ENCODE data around the gene SERPINE1.

DNA sequence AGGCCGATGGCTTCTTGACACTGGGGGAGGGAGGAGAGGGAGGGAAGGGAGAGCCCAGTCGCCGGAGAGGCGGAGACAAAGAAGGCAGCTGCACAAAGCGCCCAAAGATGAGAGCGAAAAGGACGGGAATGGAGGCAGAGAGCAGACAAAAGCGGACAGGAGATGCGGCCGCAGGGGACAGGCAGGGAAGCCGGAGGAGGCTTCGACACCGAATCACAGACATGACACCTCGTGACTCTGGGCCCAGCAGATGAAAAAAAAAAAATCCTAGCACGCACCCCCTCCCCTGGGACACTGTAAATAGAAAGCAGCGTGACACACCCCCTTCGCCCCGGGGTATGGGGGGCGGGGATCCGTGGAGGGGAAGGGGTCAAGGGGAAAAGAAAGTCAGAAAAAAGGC lies 52.2 kb downstream of the SERPINE1 start:
- TF ChIP-seq, protein P1, sequence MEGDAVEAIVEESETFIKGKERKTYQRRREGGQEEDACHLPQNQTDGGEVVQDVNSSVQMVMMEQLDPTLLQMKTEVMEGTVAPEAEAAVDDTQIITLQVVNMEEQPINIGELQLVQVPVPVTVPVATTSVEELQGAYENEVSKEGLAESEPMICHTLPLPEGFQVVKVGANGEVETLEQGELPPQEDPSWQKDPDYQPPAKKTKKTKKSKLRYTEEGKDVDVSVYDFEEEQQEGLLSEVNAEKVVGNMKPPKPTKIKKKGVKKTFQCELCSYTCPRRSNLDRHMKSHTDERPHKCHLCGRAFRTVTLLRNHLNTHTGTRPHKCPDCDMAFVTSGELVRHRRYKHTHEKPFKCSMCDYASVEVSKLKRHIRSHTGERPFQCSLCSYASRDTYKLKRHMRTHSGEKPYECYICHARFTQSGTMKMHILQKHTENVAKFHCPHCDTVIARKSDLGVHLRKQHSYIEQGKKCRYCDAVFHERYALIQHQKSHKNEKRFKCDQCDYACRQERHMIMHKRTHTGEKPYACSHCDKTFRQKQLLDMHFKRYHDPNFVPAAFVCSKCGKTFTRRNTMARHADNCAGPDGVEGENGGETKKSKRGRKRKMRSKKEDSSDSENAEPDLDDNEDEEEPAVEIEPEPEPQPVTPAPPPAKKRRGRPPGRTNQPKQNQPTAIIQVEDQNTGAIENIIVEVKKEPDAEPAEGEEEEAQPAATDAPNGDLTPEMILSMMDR (IDR thresholded peaks at IDR 0.05), result no peak
- no peak for TF ChIP-seq POLR2AphosphoS5 (IDR thresholded peaks at IDR 0.05)

All from suprapubic skin (tissue), 3 donors.